ENCODE data around the gene ZC3H14. TPM values are rescaled to one million over a fixed set of nuclear protein-coding genes. Genes with fewer than 3 reads are reported as not detected.
A peak's percentile ranks its signal among the peaks of the same experiment; 100 is the strongest.
"Not testable (repeated sequence)": the region's sequence is repeated elsewhere in the genome, so short reads cannot be mapped to it uniquely, and the experiment has no call there.

The ZC3H14 gene, protein sequence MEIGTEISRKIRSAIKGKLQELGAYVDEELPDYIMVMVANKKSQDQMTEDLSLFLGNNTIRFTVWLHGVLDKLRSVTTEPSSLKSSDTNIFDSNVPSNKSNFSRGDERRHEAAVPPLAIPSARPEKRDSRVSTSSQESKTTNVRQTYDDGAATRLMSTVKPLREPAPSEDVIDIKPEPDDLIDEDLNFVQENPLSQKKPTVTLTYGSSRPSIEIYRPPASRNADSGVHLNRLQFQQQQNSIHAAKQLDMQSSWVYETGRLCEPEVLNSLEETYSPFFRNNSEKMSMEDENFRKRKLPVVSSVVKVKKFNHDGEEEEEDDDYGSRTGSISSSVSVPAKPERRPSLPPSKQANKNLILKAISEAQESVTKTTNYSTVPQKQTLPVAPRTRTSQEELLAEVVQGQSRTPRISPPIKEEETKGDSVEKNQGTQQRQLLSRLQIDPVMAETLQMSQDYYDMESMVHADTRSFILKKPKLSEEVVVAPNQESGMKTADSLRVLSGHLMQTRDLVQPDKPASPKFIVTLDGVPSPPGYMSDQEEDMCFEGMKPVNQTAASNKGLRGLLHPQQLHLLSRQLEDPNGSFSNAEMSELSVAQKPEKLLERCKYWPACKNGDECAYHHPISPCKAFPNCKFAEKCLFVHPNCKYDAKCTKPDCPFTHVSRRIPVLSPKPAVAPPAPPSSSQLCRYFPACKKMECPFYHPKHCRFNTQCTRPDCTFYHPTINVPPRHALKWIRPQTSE
- polyA plus RNA-seq (ENCODE audit: insufficient read length) = 116 TPM
- long read RNA-seq, donor 1, full-length matches to known transcripts = 7 of 25 reads
- long read RNA-seq, donor 1, partial matches to known transcripts = 18 of 25 reads
- long read RNA-seq, donor 1, other reads (novel, unspliced or antisense) = 0 of 25 reads
- long read RNA-seq, donor 2, partial matches to known transcripts = 9 of 12 reads
- long read RNA-seq, donor 2, other reads (novel, unspliced or antisense) = 0 of 12 reads
- long read RNA-seq, donor 3, partial matches to known transcripts = 0 of 3 reads
- long read RNA-seq, donor 3, other reads (novel, unspliced or antisense) = 0 of 3 reads
- long read RNA-seq, donor 4 = 0 reads
- long read RNA-seq, donor 5, full-length matches to known transcripts = 9 of 9 reads
- long read RNA-seq, donor 5, partial matches to known transcripts = 0 of 9 reads
- long read RNA-seq, donor 5, other reads (novel, unspliced or antisense) = 0 of 9 reads
- long read RNA-seq, donor 6, full-length matches to known transcripts = 2 of 18 reads
- long read RNA-seq, donor 6, partial matches to known transcripts = 16 of 18 reads
- long read RNA-seq, donor 6, other reads (novel, unspliced or antisense) = 0 of 18 reads
- long read RNA-seq, donor 7, full-length matches to known transcripts = 11 of 11 reads
- long read RNA-seq, donor 7, partial matches to known transcripts = 0 of 11 reads
- long read RNA-seq, donor 7, other reads (novel, unspliced or antisense) = 0 of 11 reads
- long read RNA-seq, donor 8, full-length matches to known transcripts = 6 of 11 reads
- long read RNA-seq, donor 8, partial matches to known transcripts = 0 of 11 reads
- long read RNA-seq, donor 8, other reads (novel, unspliced or antisense) = 5 of 11 reads

DNA sequence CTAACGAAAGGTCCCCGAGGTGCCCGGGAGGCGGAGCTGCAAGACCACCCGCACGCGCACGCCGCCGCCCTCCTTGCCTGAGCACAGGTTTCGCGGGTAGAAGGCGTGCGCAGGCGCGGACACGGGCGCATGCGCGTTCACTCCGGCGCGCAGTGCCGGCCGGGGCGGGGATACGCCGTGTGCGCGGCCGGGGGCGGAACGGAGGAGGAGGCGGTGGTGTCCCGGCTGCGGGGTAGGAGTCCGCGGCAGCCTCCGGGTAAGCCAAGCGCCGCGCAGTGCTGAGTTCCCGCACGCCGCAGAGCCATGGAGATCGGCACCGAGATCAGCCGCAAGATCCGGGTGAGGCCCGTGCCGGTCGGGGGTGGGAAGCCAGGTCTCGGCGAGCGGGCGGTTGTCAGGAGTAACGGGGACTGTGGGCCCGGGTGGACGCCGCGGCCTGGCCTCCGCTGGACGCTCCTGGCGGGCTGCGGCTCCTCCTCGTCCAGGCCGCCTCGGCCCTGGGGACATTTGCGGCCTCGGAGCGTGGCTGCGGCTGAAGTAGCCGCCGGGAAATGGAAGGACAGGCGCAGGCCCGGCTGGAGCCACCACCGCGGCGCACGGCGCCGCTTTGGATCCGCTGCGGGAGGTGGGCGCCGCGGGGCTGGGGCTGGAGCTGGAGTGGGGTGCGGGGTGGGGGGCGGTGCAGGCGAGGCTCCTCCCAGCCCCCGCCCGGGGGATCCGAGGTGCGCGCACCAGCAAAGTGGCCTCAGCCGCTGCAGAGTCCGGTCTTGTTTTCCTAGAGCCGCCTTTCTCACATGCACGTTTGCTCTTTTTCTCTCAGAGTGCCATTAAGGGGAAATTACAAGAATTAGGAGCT lies at the start of gene ZC3H14:
Gene ZC3H14, plus strand, starts transcription at position 207 of the 856 bp plus-strand sequence. Its CDS starts 97 bp downstream, at position 304.
- DNase-seq = peak; percentile 87

DNA sequence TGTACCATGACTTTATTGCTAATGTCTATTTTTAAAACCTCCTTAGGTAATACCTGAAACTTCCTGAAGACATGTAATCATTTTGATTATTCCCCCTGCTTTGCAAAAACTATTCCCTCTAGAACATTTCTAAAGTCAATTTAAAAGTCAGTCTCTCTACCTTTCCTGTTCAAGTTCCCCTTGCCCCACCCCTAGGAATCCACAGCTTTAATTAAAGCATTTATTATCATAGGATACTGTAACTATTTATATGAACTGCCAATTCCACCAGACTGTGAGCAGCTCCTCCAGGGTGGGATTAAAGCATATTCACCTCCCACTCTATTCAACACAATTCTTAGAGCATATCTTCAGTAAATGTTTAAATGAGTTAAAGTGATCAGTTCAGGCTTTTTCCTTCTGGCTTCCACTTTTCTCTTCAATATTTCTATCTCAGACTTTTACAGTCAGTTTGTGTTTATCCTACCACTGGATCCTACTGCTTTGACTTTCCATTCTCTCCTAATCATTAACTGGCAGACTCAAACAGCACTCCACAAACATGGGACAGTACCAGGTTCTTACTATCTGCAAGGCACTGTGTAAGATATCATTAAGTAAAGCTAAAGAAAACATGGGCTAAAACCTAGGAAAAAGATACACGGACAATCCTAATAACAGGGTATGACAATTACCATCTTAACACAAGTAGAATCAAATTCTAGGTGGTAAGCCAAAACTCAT lies 47.2 kb upstream of the ZC3H14 start:
- no peak for DNase-seq

DNA sequence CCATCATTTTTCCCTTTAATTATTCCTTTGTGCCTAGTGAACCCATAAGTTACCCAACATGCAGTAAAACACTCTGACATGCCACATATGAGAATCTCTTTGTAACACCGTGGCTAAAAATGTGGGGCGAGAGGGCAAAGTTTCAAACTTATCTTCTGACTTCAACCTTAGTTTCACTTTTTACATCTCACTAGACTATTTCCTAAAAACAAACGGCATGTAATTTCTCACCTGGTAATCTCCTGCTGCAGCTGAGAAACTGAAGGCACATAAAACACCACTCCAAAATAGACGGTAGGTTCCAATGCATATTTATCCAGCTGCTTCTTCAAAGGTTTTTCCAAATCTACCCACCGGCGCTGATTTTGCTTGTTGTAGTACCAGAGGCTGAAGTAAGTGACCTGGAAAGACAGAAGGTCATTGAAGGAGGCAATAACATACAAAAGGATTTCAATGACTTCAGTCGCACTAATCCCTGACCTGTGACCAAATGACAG lies 45.9 kb upstream of the ZC3H14 start:
- DNase-seq = peak; percentile 33

DNA sequence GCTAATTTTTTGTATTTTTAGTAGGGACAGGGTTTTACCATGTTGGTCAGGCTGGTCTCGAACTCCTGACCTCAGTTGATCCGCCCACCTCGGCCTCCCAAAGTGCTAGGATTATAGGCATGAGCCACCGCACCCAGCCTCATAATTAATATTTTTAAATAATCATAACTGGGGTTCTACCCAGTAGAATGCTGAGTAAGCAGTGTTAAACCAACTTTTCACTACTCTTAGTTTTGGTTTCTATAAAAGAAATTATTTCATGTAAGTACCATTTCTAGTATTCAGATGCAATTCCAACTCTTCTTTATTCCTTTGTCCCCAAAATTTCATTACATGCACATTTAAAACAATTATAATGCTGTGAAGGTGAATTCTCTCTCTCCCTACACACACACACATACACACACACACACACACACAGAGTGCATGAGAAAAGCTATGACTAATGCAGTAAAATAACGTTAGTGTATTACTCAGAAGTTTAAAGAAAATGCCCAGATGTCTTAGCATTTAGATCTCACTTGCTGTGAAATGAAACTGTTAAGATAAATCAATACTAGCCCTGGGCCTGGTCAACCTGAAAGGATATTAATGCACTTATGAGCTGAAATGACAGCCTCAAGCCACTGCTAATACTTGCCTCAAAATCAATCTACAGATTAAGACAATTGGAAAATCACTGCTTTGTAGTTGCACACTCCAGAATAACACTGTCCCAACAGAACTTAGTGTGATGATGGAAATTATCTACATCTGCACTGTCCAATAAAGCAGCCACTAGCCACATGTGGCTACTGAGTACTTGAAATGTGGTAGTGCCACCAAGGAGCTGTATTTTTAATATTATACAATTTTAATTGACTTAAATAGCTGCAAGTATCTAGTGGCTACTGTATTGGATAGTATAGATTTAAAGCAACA lies 44.0 kb upstream of the ZC3H14 start:
- no peak for DNase-seq

DNA sequence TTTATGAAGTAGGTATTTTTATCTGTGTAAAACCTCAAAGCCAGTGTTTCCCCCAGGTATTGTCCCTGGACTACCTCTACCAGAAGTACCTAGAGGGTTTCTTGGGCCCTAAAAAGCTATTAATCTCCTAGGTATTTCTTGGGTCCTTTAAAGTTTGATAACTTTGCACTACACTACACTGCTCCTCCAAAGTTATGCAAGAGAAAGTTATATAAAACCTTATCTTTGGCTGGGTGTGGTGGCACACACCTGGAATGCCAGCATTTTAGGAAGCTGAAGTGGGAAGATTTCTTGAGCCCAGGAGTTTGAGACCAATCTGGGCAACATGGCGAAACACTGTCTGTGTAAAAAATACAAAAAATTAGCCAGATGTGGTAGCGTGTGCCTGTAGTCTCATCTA lies 42.9 kb upstream of the ZC3H14 start:
- DNase-seq = no peak

DNA sequence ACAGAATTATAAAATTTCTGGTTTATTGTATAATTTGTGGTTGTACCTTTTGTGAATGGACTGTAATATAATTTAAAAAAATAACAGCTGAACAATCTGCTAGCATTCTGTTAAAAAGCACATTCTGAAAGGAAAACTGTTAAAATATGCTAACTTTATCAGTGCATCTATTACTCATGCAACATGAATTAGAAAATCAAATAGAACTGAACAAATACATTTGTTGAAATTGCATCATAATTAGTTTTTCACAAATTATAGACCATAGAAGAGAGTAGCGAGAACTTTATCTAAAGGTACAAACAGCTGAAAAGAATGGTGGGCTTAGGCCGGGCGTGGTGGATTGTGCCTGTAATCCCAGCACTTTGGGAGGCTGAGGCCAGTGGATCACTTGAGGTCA lies 41.0 kb upstream of the ZC3H14 start:
- DNase-seq = no peak

DNA sequence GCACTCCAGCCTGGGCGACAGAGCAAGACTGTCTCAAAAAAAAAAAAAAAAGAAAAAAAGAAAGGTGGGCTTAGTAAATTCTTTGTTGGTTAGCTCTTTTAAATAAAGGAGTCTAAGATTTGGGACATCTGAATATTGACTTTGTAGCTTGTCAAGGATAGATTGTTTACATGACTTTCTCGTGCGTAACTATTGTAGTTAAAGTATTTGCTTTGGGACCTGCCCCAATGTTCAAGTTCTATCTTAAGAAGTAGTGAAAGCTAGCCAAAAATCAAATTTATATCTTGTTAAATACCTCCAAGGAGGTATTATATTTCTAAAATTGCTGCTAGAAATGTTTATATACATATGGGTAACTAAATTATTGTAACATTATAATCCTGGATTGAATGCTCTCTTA lies 40.4 kb upstream of the ZC3H14 start:
- DNase-seq = no peak

DNA sequence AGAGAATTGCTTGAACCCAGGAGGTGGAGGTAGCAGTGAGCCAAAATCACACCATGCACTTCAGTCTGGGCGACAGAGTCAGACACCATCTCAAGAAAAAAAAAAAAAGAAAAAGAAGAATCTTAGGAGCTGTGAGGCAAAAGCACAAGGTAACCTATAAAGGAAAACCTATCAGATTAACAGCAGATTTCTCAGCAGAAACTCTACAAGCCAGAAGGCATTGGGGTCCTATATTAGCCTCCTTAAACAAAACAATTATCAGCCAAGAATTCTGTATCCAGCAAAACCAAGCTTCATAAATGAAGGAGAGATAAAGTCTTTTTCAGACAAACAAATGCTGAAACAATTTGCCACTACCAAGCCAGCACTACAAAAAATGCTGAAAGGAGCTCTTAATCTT lies 32.9 kb upstream of the ZC3H14 start:
- not testable (repeated sequence) for DNase-seq

DNA sequence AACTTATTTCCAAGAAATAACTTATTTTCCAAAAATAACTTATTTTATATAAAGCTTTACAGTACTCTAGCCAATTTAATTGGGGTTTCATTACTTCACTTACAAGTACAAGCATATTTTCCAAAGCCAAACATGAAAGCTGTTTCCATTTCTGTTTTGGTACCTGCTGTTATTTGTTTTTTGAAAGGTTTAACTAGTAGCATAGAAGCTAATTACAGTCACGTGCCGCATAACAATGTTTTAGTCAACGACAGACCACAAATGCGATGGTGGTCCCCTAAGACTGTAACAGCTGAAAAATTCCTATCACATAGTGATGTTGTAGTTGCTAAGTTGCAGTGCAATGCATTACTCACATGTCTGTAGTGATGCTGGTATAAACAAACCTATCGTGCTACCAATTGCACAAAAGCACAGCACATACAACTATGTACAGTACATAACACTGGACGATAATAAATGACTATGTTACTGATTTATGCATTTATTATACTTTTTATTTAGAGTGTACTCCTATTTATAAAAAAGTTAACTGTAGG lies 29.7 kb upstream of the ZC3H14 start:
- no peak for DNase-seq

DNA sequence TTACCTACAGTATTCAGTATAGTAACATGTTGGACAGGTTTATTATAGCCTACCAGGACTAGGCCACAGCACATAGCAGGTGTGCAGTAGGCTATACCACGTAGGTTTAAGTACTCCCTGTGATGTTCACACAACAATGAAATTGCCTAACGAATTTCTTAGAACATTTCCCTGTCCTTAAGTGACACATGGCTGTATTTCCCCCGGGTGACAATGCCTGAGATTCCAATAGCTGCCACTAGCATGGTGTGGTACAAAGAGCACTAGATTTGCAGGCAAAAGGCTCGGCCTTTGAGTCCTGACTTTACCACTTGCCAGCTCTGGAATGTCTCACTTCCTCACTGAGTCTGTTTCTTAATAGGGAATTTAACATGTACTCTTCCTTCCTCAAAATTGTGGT lies 27.7 kb upstream of the ZC3H14 start:
- no peak for DNase-seq

DNA sequence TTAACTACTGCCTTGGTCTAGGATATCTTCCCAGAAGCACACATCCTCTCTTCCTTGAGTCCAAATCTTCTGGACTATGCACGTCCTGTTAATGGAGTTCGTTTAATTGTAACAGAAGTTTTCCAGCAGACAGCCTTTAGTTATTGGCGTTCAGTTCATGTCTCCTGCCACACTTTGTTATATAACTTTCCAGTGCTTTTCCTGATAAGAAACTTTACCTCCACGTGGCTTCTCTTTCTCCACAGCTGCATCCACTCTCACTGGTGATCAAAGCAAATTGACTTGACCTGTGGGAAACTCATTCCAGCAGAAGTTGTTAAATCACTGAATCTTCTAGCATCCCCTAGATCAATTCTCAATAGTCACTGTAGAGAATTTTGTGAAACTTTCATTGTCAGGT lies 27.0 kb upstream of the ZC3H14 start:
- DNase-seq = no peak

DNA sequence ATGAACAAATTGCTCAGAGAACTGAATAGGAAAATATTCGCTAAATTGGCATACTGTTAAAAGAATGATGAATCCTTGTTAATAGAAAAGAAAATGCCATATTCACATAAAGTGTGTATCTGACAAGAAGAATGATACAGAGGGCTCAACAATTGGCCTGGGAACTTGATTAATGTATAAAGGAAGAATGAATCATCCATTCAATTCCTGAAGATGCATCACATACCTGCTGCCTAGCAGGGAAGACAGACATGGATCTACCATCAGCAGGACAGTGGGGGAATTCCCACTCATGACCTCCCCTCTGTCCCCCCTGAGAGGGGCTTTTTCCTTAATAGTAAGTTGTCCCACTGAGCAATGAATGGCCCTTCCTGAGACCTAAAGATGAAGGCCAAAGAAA lies 21.5 kb upstream of the ZC3H14 start:
- DNase-seq = no peak

DNA sequence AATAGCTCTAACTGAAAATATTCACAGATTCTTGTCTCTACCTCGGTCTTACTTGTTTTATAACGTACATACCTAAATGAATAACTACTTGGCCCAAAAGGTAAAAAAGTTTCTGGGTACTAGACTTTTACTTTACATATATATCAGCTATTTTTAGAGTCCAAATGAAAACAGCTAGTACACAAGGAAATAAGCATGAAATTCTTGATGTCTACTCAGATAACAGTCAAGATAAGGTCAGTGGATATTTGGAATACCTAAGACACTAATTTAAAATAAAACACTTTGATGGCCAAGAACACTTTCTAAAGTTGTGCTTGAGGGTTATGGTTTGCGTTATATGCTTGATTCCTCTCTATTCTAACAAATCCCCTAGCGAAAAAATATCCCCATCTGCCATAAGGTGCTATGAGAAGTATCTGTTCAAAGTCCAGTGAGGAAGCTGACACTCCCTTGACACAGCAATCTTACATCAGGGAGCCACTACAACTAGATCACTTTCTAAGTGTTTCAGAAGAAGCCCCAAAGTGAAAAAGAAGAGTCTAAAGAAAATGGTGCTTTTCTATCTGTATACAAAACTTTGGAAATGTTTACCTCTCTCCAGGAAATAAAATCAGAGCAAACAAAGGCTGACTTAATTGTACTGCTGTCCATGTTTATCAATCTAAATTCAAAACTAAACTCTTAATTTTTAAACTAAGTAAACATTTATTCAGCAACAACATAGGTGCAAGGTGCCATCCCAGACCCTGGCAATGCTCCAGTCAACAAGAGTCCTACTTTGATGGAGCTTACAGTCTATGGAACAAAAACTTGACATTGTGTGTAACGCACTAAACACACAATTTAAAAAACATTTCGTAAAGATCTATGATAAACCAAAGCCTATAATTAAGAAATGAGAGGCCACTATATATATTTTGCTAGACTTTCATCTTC lies 19.7 kb upstream of the ZC3H14 start:
- no peak for DNase-seq

DNA sequence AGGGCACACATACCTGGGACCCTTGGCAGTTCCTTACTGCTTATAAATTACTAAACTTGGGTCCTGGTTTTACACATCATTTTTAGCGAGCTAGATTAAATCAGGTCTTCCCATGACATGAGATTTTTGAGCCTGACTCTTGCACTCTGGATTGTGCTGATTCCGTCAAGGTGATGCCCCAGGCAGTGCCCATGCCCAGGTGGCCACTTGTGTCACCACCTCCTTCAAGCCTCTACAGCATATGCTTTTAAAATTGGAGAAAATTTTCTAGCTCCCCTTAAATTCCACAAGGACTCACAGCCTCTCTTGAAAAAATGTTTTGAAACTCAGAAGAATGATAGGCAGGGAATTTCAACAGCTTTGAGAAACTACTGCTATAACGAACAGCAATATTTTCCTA lies 17.6 kb upstream of the ZC3H14 start:
- no peak for DNase-seq

DNA sequence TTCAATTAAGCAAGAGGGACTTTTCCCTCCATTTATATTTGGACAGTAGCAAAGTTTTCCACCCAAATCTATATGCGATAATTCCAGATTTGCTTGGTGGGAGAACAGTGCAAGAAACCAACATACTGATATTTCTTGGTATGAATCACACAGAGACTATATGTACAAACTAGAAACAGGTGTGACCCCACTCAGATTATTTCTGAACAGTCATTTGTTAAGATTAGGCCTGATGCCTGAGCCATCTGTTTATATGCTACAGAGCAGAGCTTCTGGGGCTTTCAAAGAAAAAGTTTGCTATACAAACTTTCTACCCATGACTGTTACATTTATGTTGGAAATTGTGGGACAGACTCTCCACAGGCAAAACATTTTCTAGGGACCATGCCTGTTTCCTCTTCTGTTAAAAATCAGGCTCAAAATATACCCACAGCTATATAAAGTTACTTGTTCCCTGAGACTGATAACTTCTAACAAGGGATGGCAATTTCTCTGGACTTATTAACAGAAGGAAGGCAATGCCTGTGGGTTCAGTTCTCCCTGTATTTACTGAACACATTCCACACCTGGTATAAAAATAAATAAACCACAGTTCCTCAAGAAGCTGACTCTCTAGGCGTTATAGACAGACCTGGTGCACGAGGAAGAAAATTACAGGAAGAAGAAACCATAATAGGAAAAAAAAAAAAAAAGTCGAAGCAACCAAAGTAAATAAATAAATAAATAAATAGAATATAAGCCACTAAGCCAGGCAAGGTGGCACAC lies 16.0 kb upstream of the ZC3H14 start:
- DNase-seq = no peak

DNA sequence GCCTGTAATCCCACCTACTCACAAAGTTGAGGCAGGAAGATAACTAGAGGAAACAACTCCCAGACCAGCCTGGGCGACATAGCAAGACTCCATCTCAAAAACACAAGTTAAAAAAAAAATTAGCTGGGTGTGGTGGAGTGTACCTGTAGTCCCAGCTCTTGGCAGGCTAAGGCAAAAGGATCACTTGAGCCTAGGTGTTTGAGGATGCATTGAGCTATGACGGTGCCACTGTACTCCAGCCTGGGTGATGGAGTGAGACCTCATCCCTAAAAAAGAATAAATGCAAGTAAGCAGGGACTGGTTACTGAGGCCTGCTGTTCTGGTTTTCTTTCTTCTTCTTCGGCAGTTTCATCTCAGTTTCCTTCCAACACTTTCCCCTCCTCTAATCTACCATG lies 15.5 kb upstream of the ZC3H14 start:
- no peak for DNase-seq
